B cell (primary cell): ENCODE measurements around the gene PLAC9. TPM values are rescaled to one million over a fixed set of nuclear protein-coding genes. Genes with fewer than 3 reads are reported as not detected.

Experiments used
- ATAC-seq: fragments of 200-7000 bp; cut with Tn5 transposase; one replicate; pipeline ENCODE4 v1.10.0; 2021; ENCODE audit warnings: low read depth, mild to moderate bottlenecking, moderate number of reproducible peaks, moderate library complexity
- CTCF ChIA-PET: fragments of 350-600 bp; sonication (Branson Sonifier 250); formaldehyde crosslinking; loops from one replicate; lab custom pipeline; 2021; ENCODE audit warnings: antibody characterized with exemption, inconsistent platforms; lab: Charles Lee
- POLR2A ChIA-PET: fragments of 350-600 bp; sonication (Branson Sonifier 250); formaldehyde crosslinking; loops from one replicate; lab custom pipeline; 2021; ENCODE audit warnings: antibody characterized with exemption; lab: Charles Lee
- DNase-seq: peaks from one replicate; pipeline ENCODE4 v3.0.0; 2013
- H2AFZ ChIP-seq: 2 replicates; pipeline ENCODE4 v1.6.1; 2012; ENCODE audit warnings: mild to moderate bottlenecking, low read depth, low read length; ENCODE audit not compliant: insufficient read depth, poor library complexity, severe bottlenecking
- H3K27ac ChIP-seq, 2 donors: 1 replicate in 1 of 2; 2 replicates in 1 of 2; pipeline ENCODE4 v1.5.1; 2012 to 2013; ENCODE audit warnings: low read length in 2 of 2, mild to moderate bottlenecking in 2 of 2, moderate library complexity in 1 of 2
- H3K27me3 ChIP-seq, 4 experiments: fragments of 200-600 bp in 1 of 4; sonication (generic) in 1 of 4; replicated peaks in 1 of 4; 1 replicate in 2 of 4; 2 replicates in 2 of 4; pipeline versions ENCODE4 v1.6.1 to v1.7.0; 2013 to 2016; ENCODE audit warnings: low read length in 3 of 4, mild to moderate bottlenecking in 2 of 4, mixed read lengths in 1 of 4, moderate library complexity in 1 of 4; ENCODE audit not compliant: insufficient read depth in 4 of 4, control insufficient read depth in 3 of 4; ENCODE audit errors: control extremely low read depth in 1 of 4
- H3K36me3 ChIP-seq, 2 experiments: replicated peaks in 1 of 2; 1 replicate in 1 of 2; 2 replicates in 1 of 2; pipeline versions ENCODE4 v1.6.1 to v1.7.1; 2013; ENCODE audit warnings: low read length in 1 of 2; ENCODE audit not compliant: insufficient read depth in 2 of 2, control insufficient read depth in 1 of 2; ENCODE audit errors: control extremely low read depth in 1 of 2, extremely low read depth in 1 of 2
- H3K4me1 ChIP-seq, 2 donors: fragments of 200-600 bp in 1 of 2; sonication (generic) in 1 of 2; 1 replicate in 1 of 2; 2 replicates in 1 of 2; pipeline versions ENCODE4 v1.5.1 to v1.6.1; 2013 to 2017; ENCODE audit warnings: low read length in 2 of 2; ENCODE audit not compliant: control insufficient read depth in 2 of 2, insufficient read depth in 2 of 2
- H3K4me2 ChIP-seq: replicated peaks from 2 replicates; pipeline ENCODE3; 2012; ENCODE audit warnings: mild to moderate bottlenecking, low read depth, low read length; ENCODE audit not compliant: poor library complexity, severe bottlenecking
- H3K4me3 ChIP-seq, 5 experiments: fragments of 200-600 bp in 1 of 5; sonication (generic) in 1 of 5; 1 replicate in 3 of 5; 2 replicates in 2 of 5; pipeline versions ENCODE4 v1.5.1 to v1.7.0; 2011 to 2016; ENCODE audit warnings: low read length in 4 of 5, mild to moderate bottlenecking in 4 of 5, low read depth in 2 of 5, control low read depth in 1 of 5, moderate library complexity in 1 of 5; ENCODE audit not compliant: insufficient read depth in 1 of 5; ENCODE audit errors: control extremely low read depth in 1 of 5, extremely low read depth in 1 of 5
- H3K79me2 ChIP-seq: fragments of 200-600 bp; sonication (generic); one replicate; pipeline ENCODE4 v1.6.0; 2016; ENCODE audit warnings: low read length; ENCODE audit not compliant: control insufficient read depth, insufficient read depth
- H3K9ac ChIP-seq: fragments of 200-600 bp; sonication (generic); 2 replicates; pipeline ENCODE4 v1.6.1; 2017; ENCODE audit warnings: mild to moderate bottlenecking, low read length, moderate library complexity
- H3K9me3 ChIP-seq, 3 donors: one replicate each; pipeline versions ENCODE4 v1.6.1 to v1.7.1; 2013; ENCODE audit warnings: low read length in 2 of 3; ENCODE audit not compliant: control insufficient read depth in 2 of 3, insufficient read depth in 1 of 3; ENCODE audit errors: control extremely low read depth in 1 of 3
- H4K20me1 ChIP-seq: 2 replicates; pipeline ENCODE4 v1.6.0; 2012; ENCODE audit warnings: mild to moderate bottlenecking, low read length; ENCODE audit not compliant: insufficient read depth, control insufficient read depth, poor library complexity, severe bottlenecking
- H3K27ac Mint-ChIP-seq: one replicate; pipeline ENCODE4 v1.8.0; 2021; ENCODE audit warnings: mixed read lengths
- H3K27me3 Mint-ChIP-seq: one replicate; pipeline ENCODE4 v1.8.0; 2021; ENCODE audit warnings: mixed read lengths
- H3K4me1 Mint-ChIP-seq: one replicate; pipeline ENCODE4 v1.8.0; 2021; ENCODE audit warnings: mixed read lengths
- H3K4me3 Mint-ChIP-seq: one replicate; pipeline ENCODE4 v1.8.0; 2021; ENCODE audit warnings: mixed read lengths
- H3K9me3 Mint-ChIP-seq: one replicate; pipeline ENCODE4 v1.8.0; 2022; ENCODE audit warnings: mixed read lengths; ENCODE audit not compliant: insufficient read depth
- CTCF ChIP-seq: fragments of 200-600 bp; IDR thresholded peaks from one replicate; pipeline ENCODE4 v1.8.0; 2022; ENCODE audit warnings: antibody characterized with exemption, mild to moderate bottlenecking
- EZH2 ChIP-seq: IDR thresholded peaks from 2 replicates; pipeline ENCODE4 v1.6.1; 2012; ENCODE audit warnings: borderline replicate concordance, low read depth, mild to moderate bottlenecking, moderate library complexity, low read length; ENCODE audit not compliant: insufficient read depth, poor library complexity, severe bottlenecking
- WGBS: methylation state at CpG from one replicate; pipeline ENCODE4 v1.1.5; 2013; ENCODE audit warnings: missing lambda C conversion rate; ENCODE audit not compliant: insufficient coverage; 5-methylcytosine and 5-hydroxymethylcytosine counted together
- intact Hi-C: fragments of 100-400 bp; cut with micrococcal nuclease; formaldehyde crosslinking; loops from one replicate; pipeline ENCODE4 v1.10.0; 2022
- polyA plus RNA-seq: library from polyadenylated mRNA; depleted of rRNA; stranded (reverse); fragments of >200 nt; gene quantifications from 2 replicates; pipeline ENCODE4 v1.2.3, GENCODE V29; 2012
- total RNA-seq, 2 donors: library from RNA; stranded (reverse); fragments of 120-200 nt in 1 of 2; gene quantifications; 1 replicate in 1 of 2; 2 replicates in 1 of 2; pipeline versions ENCODE4 v1.2.3 to v1.2.4, GENCODE V29; 2013 to 2022

PLAC9 gene
- total and polyA plus RNA-seq, 2 donors (not counting 1 experiment from before 2014, with no cell fraction given), result not detected

- no peaks in the 10 kb centered on the region for H3K9me3 ChIP-seq
- no peak overlapping the region for H3K27ac Mint-ChIP-seq
- H3K4me1 ChIP-seq, result no peaks in the 10 kb centered on the region
- H3K4me3 ChIP-seq, result no peak overlapping the region
- DNase-seq (peak; percentile 30), ATAC-seq (peak; percentile 56)
- intact Hi-C loops, result loop anchor here (1.0 to 5.0 kb wide), 2 partner anchors 33 to 53 kb away; no protein-coding TSS in a partner anchor
- H3K27ac ChIP-seq, result no peak overlapping the region
- TF ChIP-seq CTCF (peak; percentile 35), EZH2 (no peak)
- no peak overlapping the region for H2AFZ ChIP-seq
- peaks cover 90% of the 10 kb centered on the region for H4K20me1 ChIP-seq
- no peak overlapping the region for H3K9ac ChIP-seq
- no peak overlapping the region for H3K4me2 ChIP-seq
- peaks cover 0 to 82% of the 10 kb centered on the region in 2 experiments for H3K36me3 ChIP-seq
- no peak overlapping the region for H3K4me3 Mint-ChIP-seq
- H3K79me2 ChIP-seq, result peaks cover 23% of the 10 kb centered on the region
- ChIA-PET POLR2A (no interaction called here), CTCF (interaction anchor here (0.7 to 4.2 kb wide), 4 partner anchors 18 to 53 kb away, joined by 3 to 39 read pairs (median 8); no protein-coding TSS in a partner anchor)
- H3K4me1 Mint-ChIP-seq, result peaks cover 3% of the 10 kb centered on the region
- WGBS, result 96% methylated on average over 11 of the region's 13 CpGs
- no peaks in the 10 kb centered on the region for H3K27me3 ChIP-seq
- no peaks in the 10 kb centered on the region for H3K27me3 Mint-ChIP-seq
- H3K9me3 Mint-ChIP-seq, result no peaks in the 10 kb centered on the region
Observed at GRCh38 chr10:80168679-80169380, 36.3 kb downstream of the PLAC9 start.

GRCh38 chr10:80170026-80170425, 37.5 kb downstream of the PLAC9 start:
- ChIA-PET POLR2A (no interaction called here), CTCF (interaction anchor here (0.8 to 4.2 kb wide), 3 partner anchors 23 to 51 kb away, joined by 3 to 39 read pairs (median 3); no protein-coding TSS in a partner anchor)
- no peak for DNase-seq
- Histone ChIP-seq H3K27ac (no peak overlapping the region), H3K27me3 (no peaks in the 10 kb centered on the region), H3K79me2 (peaks cover 30% of the 10 kb centered on the region), H3K9ac (no peak overlapping the region), H3K4me3 (no peak overlapping the region), H3K36me3 (peaks cover 0 to 74% of the 10 kb centered on the region in 2 experiments), H4K20me1 (peaks cover 94% of the 10 kb centered on the region), H3K4me1 (no peaks in the 10 kb centered on the region), H3K4me2 (no peak overlapping the region), H3K9me3 (no peaks in the 10 kb centered on the region), H2AFZ (no peak overlapping the region)
- no peak for ATAC-seq
- intact Hi-C loops, result no loop called here
- H3K9me3 Mint-ChIP-seq, result no peaks in the 10 kb centered on the region
- H3K27ac Mint-ChIP-seq, result no peak overlapping the region
- H3K4me3 Mint-ChIP-seq, result no peak overlapping the region
- TF ChIP-seq CTCF (no peak), EZH2 (no peak)
- peaks cover 3% of the 10 kb centered on the region for H3K4me1 Mint-ChIP-seq
- WGBS, result no CpG with 5 or more reads among the region's 4 CpGs
- no peaks in the 10 kb centered on the region for H3K27me3 Mint-ChIP-seq
